HG02763 (cell line): ENCODE measurements around the gene DYSF.

Experiments used
- ATAC-seq: cut with Tn5 transposase; IDR thresholded peaks from one replicate; pipeline ENCODE4 v1.9.1; 2021; ENCODE audit warnings: mild to moderate bottlenecking, moderate library complexity; ENCODE audit not compliant: unreplicated experiment

The DYSF gene

DNA sequence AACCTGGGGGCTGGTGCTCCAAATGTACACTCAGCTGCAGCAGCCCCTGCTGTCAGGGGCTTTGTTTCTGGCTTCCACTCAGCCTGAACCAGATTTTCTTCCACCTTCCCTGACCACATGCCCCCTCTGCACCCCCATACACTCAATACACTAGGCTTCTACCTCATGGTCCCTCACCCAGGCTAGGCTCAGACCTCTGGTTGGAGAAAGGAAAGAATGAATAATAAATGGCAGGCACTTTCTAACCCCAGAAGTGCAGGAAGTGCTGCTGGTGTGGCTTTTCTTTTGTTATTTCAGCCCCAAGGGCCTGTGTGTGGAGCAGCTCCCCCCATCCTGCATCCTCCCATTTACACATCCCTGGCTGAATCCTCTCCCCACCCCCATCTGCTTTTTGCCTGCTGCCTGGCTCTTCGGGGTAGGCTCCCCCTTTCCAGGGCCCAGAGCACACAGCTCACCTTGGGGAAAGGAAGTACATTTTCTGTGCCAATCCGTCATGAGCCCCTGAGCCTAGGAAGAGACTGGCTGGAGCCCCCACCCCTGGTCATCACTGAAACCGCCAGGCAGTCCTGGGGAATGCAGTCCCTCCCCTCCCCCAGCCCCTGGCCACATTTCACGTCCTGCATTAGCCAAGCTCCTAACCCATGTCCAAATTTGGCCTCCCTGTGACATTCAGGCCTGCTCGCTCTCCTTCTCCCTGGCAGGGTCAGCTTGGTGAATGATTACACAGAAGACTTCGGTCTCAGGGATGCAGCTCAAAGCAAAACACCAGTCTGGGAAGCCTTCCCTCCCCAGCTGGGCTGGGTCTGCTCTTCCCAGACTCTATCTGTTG, 2.6 kb downstream of the DYSF start:
- no peak for ATAC-seq

DNA sequence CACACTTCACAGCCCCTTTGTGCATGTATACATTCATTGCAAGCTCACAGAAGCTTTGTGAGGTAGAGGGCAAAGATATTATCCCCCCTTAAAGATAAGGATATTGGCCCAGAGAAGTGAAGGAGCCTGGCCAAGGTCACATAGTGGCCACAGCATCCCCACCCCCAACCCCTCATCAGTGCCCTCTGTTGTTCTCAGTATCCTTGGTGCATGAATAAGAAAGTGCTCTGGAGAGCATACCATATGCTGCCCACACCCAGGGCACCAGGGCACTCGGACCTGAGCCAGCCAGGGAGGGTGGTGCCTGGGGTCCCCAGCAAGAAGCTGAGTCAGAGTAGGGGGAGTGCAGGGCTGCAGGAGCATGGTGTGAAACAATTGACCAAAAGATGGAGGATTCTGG, 3.3 kb downstream of the DYSF start:
- ATAC-seq = no peak

DNA sequence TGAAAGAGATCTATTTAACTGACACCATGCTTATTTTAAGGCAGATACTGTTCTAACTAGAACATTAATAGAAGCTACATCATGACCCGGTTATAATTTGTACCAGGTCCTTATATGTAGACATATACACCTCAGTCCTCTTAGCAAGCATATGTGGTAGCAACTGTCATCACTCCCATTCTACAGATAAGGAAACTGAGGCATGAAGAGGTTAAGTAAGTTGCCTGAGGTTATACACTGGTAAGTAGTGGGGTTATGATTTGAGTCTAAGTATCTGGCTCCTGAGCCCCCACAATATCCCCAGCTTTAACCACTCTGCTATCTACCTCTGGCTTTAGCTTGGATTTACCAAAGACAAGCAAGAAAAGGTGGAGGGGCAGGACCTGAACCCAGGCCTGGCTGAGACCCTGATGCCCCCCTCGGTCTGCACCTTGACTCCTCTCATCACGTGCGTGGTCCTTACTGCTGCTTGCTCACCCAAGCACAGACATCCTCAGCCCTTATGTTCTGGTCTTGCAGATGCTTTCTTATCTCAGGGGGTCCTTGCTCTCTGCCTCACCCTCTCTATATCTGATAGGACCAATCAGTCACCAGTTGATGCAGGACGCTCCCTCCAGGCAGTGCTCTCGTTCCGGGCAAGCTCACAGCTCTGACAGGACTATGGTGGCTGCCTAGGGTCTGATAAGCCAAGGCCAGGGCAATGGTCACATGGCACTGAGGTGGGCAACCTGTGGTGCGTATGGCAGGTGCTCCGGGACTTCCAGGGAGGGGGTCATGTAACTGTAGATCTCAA, 4.0 kb downstream of the DYSF start:
- no peak for ATAC-seq

DNA sequence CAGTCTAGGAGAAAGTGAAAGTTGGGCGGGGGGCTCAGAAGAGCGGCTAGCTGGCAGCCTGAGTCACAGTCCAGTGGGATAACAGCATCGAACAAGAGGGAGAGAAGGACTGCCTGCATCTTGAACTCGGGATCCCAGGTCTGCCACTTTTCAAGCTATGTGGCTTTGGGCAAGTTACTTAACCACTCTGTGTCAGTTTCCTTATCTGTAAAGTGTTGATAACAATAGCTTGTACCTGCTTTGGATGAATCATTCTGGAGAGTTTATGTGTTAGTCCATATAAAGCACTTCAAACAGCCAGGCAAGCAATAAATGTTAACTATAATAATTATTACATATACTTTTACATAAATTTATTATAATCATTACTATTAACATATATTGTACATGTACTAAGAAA, 4.6 kb downstream of the DYSF start:
- ATAC-seq = no peak

DNA sequence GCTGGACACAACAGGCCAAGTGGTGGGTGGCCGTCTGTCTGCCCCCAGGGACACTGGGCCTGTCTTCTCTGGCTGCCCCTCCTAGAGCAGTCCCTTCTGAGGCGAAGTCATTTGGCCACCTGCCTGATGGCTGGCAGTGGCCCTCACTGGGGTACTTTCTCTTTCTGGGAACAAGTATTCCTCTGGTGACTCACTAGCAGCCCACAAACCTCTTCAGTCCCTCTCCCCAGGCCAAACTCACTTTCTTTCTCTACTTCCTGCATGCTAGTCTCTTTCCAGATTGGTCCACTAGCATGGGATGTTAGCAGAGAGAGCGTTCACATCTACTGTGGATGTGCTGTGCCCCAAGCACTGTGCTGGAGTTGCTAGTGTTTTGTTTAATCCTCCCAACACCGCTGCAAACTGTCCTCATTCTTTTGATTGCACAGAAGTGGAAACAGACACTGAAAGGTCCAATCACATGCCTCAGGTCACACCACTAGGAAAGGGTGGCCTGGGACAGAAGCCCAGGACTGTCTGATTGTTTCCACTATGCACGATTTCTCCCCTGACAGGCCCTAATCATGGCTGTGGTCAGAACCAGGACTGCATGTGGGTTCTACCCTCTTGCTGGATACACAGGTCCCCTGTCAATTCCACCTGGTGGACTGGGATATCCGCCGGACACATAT, 5.2 kb downstream of the DYSF start:
- ATAC-seq = no peak

DNA sequence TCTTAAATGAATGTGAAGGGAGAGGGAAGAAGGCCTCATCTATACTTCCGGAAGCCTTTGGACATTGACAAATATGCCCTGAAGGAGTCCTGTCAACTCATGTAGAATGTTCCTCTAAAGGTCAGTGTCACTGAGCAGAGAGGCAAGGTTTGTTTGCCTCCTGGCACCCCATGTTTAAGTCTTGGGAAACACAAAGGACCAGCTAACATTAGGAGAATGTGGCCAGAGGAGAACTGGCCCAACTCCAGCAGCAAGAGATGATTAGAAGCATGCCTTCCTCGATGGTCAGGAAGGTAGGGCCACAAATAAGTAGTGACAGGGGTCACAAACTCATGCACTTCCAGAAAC, 5.7 kb downstream of the DYSF start:
- no peak for ATAC-seq

DNA sequence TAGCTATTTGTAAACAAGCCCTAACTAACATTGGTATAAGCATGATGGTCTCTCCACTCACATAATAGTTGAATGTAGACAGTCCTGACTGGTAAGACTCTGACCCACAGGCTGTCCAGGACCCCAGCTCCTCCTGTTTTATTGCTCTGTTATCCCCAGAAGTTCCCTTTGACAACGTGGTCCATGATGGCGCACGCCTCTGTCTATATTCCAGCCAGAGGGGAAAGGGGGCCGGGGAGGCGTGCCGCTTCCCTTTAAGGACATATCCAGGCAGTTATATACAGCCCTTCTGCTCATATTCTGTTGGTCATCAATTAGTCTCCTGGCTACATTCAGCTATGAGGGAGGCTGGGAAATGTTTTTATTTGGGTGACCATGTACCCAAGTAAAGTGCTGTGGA, 6.7 kb downstream of the DYSF start:
- ATAC-seq = no peak

DNA sequence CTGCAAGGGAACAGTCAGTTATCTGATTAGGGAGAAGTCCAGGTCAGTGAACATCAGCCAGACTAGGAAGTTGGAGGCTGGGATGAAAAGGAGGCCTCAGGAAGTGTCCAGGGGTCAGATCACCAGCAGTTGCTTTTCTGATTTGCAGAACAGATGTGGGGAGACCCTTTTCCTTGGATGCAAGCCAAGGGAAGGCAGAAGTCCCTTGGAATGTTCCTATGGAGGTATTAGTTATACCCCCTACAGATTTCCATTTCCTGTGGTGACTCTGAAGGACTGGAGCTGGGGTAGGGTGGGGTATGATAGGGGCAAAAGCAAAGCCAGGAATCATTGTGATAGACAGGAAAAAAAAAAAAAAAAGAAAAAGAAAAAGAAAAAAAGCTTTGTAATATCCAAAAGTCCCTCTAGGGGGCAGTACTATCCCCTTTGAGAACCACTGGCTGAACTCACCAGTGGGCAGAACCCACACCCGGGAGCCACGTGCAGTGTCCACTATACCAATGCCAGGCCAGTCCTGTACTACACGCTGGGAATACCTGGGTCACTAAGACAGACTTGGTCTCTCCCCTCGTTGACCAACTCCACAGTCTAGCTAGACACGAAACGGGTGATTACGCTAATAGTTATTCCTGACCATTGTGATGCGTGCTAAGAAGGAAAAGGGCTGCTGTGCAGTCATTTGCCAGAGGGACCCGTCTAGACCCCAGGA, 7.4 kb downstream of the DYSF start:
- no peak for ATAC-seq

DNA sequence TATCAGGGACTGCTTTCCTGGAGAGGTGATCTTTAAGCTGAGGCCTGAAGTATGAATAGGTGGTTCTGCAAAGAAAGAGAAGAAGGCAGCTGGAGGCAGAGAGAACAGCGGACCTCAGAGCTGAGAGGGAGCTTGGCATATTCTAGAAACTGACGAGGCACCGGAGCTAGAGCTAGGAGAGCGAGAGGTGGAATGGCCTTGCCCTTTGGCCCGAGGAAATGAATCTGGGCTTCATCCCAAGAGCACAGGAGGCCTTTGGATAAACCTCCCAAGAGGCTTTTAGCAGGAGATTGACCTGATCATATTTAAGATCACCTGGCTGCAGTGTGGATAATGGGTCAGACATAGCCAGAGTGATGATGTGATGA, 7.9 kb downstream of the DYSF start:
- no peak for ATAC-seq

DNA sequence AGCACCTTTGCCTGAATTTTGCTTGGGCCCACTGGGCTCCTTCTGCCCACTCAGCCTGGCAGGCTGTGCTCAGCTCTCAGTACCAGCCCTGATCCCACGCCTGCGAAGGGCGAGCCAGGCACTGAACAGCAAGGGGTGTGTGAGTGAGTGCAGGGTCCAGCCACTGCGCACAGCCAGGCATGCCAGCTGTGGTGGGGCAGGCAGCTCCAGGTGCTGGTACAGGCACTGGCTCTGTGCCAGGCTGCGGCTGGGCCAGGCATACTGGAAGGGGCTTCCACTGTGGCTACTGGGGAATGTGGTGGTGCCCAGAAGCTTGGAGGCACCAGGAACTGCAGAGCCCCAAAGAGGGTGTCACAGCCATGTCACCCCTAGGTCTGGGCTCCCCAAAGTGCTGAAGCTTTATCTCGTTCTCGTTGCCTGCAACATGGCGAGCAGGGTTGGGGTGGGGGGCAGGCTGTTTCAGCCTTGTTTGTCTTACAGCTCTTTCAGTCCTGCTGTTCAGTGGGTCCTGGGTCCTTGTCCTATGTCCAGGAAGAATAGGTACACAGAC, 8.8 kb downstream of the DYSF start:
- ATAC-seq = no peak

DNA sequence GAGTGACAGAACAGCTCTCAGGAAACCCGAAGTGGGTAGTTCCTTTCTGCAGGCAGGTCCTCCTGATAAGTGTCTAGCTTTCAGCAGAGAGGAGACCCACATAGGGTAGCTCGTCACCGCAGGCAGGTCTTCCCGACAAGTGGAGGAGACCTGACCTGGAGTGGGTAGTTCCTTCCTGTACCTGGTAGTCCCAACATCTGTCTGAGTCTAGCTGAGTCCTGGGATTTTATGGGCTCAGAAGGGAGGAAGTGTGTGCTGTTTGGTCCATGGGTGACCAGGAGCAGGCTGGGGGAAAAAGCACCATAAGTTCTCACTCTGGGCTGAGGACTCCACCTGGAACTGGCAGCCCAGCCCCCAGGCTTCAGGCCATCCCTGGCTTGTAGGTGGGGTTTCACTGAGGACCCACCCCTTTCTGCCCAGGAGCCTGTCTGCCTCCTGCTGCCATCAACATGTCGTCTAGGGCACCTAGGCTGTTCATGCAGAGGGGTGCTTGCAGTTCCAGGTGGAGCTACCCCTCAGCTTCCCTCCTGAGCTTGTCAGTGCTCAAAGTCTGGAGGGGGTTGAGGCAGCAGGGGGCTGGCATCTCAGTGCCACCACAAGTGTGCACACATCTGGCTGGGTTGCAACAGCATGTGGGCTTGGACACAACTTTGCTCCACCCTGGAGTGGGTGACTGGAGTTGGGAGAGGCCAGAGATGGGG, 9.4 kb downstream of the DYSF start:
- no peak for ATAC-seq

DNA sequence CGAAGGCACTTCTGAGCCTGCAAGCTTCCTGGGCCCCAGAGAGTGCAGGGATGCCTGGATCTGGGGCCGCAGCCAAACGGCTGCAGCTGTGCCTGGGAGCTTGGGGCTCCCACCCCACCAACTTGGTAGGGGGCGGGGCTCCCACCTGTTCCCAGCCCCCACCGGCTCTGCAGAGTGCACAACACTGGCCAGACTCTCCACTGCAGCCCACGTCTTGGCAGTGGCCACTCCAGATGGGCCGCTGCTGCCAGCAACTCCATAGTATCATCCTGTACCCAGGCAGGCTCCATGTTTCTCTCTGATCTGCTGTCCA, 9.9 kb downstream of the DYSF start:
- no peak for ATAC-seq

DNA sequence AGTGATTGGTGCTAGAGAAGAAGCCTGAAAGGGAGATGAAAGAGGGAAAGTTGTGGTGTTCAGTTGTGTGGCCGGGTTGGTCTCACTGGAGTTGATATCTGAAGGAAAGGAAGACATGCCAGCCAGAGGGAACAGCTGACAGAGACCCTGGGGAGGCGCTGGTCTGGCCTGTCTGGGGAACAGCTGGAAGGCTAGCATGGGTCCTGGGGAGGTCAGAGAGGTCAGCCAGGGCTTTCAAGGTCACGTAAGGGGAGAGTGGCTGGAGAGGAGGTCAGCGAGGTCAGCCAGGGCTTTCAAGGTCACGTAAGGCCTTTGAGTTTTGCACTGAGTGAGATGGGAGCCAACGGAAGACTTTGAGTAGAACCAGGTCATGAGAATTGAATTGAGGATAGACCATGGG, 11.0 kb downstream of the DYSF start:
- no peak for ATAC-seq

DNA sequence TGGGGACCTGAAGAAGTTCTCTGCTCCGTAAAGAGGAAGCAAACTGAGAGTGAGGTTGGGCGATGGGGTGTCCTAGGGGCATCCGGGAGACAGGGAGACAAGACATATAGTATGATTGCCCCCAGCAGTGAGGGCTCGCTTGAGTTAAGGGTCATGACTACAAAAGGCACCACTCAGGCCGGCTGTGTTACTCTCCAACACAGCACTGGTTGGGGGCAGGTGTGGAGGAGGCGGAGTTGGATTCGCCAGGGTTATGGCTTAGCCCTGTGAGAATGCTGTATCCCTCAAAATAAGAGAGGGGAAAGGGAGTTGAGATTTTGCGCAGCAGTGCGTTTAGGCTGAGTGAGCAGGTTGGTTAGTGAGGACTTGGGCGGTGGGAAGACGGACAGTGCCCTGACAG, 12.0 kb downstream of the DYSF start:
- no peak for ATAC-seq

DNA sequence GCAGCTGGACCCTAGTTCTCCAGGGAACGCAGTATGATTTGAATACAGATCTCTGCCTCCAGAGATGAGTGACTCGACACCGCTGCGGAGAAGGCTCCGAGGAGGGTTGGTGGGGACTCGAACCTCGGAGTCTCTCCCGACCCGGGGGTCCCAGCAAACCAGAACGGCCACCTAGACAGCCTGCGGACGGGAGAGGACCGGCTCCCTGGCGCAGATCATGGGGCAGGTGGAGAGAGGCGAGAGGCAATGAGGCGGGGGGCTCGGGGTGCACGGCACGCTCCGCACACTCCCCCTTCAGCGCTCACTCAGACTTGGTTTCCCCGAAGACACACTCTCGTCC, 12.6 kb downstream of the DYSF start:
- no peak for ATAC-seq

DNA sequence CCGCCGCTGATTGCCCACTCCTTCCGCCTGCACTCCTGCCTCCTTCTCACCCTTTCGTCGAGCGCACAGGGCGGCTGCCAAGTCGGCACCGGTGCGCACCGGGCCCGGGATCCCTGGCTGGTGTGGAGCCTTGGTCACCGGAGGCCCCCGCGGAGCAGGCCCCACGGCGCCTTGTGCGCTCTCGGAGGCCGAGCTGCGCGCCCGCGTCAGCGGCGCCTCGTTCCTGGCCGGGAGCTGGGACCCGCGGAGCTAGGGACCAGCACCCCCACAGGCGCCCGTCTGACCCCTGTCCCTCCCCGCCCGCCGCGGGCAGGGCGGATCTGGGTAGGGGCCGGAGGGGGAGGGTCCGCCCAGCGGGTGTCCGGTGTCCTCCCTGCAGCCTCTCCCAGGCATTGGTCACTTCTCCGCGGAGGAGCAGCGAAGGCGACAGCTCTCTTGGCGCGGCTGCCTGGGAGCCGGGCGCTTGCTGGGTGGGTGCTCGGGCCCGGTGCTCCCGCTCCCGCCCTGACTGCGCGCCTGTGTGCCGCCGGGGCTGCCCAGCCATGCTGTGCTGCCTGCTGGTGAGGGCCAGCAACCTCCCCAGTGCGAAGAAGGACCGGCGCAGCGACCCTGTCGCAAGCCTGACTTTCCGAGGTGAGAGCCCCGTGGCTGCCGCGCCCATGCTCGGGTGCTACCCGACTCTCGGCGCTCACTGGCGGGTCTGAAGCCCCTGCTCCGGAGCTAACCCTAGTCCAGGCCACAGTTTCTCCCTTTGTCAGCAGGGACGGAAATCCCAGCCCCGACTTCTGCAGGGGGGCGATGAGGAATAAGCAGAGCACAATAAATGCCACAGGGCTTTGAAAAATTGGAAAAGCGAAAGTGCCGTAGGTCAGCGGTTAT, 13.2 kb downstream of the DYSF start:
- ATAC-seq = no peak

DNA sequence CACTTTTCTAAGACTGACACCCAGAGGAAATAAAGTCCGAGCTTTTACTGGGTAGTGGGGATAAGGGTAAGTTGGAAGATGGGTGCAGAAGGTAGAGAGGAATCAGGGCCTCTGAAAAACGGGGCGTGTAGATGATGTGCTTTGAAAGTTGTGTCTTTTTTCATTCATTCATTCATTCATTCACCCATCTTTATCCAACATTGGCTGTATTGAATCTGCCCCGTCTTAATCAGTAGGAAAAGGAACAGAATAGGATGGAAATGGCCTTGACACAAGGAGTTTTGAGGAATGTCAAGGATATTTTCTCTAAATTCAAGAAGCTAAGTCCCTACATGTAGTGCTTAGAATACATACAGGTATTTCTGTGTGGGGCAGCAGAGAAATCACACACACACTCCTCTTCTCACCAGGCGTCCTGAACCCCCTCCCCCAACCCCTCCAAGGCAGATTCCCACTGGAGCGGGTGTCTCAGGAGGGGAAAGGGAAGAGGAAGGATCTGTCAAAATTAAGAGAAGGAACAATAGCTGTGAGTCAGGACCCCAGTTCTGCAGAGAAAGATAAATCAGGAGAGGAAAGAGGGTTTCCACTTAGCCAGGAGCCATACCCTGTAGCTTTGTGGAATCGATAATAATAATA, 13.9 kb downstream of the DYSF start:
- no peak for ATAC-seq

DNA sequence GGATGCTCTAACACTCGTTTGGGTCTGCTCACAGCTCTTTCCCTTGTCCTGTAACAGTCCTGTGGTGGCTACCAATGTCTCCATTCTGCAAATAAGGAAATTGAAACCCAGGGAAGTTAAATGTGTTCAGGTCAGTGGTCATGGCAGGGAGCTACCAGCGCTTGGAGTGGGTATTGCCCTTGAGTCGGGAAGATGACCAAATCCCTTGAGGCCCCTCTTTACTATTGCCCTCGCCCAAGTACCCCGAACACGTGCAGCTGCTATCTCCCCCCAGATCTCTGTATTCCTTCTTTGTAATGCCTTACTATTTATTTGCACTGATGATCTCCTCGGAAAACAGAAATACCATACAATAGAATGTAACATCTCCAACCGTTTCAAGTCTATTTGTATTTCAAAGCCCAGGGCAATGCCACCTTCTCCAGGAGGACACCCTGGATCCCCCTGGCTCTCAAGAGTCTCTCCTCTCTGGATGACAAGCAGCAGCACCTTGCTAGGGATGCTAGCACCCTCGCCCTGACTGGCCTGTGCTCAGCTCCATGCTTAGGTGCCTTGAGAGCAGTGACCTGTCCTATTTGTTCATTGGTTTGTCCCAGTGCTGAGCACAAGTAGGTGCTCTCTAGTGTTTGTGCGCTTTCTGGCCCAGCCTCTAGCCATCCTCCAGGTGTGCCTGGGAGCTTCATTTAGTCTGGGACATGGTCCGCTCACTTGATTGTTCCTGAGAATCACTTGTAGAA, 15.1 kb downstream of the DYSF start:
- no peak for ATAC-seq
